Measurements from ENCODE around the gene DOK6. TPM values are rescaled to one million over a fixed set of nuclear protein-coding genes. Genes with fewer than 3 reads are reported as not detected.

Gene DOK6
- total RNA-seq, 1 experiment from 2014 or later: not detected

DNA sequence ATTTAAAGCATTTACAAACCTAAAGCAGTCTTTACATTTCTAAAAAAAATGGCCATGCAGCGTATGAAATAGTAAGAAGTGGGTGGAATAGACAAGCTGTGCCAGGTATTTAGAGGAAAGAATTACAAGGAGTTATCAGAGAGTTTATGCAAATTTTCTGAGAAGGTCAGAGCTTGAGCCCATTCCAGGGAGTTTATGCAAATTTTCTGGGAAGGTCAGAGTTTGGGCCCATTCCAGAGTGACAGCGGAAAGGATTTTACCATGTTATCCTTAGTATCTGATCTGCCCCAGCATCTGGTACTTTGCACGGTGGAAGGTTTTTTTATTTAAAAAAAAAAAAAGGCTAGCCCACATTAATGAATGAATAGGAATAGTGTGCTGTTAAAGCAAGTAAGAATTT lies 1.4 kb upstream of the DOK6 start:
- no peak overlapping the region for H3K4me2 ChIP-seq
- BruUV-seq (replicated peaks): no TSS peak
- H4K20me1 ChIP-seq (ENCODE audit: insufficient read depth): no peaks in the 10 kb centered on the region
- DNase-seq: no peak
- POLR2A ChIA-PET (ENCODE audit: unreplicated experiment): no interaction called here
- H3K79me2 ChIP-seq (ENCODE audit: low read depth): no peaks in the 10 kb centered on the region
- intact Hi-C loops (cut with micrococcal nuclease; ENCODE audit: unreplicated experiment): no loop called here
- CTCF ChIA-PET: no interaction called here
- no peaks in the 10 kb centered on the region for H3F3A ChIP-seq (ENCODE audit: insufficient read depth, low read depth)
- no peak overlapping the region for H3K27ac ChIP-seq
- H3K27me3 ChIP-seq (ENCODE audit: insufficient read depth, low read depth): no peaks in the 10 kb centered on the region
- no peaks in the 10 kb centered on the region for H3K9me3 ChIP-seq (ENCODE audit: insufficient read depth, low read depth)
- H3K36me3 ChIP-seq (ENCODE audit: low read depth): no peaks in the 10 kb centered on the region
- H3K4me1 ChIP-seq (replicated peaks; ENCODE audit: insufficient read depth): no peaks in the 10 kb centered on the region
- H3K4me3 ChIP-seq: no peak overlapping the region
- H2AFZ ChIP-seq: no peak overlapping the region
- no peaks in the 10 kb centered on the region for H3K9me2 ChIP-seq (ENCODE audit: insufficient read depth)
- no peak for TF ChIP-seq EZH2 (IDR thresholded peaks at IDR 0.05; ENCODE audit: low read depth)
- TF ChIP-seq, protein P1, sequence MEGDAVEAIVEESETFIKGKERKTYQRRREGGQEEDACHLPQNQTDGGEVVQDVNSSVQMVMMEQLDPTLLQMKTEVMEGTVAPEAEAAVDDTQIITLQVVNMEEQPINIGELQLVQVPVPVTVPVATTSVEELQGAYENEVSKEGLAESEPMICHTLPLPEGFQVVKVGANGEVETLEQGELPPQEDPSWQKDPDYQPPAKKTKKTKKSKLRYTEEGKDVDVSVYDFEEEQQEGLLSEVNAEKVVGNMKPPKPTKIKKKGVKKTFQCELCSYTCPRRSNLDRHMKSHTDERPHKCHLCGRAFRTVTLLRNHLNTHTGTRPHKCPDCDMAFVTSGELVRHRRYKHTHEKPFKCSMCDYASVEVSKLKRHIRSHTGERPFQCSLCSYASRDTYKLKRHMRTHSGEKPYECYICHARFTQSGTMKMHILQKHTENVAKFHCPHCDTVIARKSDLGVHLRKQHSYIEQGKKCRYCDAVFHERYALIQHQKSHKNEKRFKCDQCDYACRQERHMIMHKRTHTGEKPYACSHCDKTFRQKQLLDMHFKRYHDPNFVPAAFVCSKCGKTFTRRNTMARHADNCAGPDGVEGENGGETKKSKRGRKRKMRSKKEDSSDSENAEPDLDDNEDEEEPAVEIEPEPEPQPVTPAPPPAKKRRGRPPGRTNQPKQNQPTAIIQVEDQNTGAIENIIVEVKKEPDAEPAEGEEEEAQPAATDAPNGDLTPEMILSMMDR (conservative IDR thresholded peaks at IDR 0.05): no peak

DNA sequence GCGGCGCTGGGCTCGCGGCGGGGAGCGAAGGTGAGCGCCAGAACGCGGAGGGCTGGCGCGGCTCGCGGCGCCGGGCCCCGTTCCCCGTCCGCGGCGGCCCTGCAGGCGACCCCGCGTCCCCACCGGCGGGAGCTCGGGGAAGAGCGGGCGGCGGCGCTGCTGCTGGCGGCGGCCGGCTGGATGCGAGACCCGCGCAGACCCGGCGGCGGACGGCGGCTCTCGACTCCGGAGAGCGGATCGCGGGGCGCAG lies 213 bp downstream of the DOK6 start:
- ChIA-PET CTCF (no interaction called here), POLR2A (ENCODE audit: unreplicated experiment) (no interaction called here)
- Histone ChIP-seq H3K4me1 (replicated peaks; ENCODE audit: insufficient read depth) (no peaks in the 10 kb centered on the region), H3K4me3 (no peak overlapping the region), H3K4me2 (no peak overlapping the region), H2AFZ (no peak overlapping the region), H3K9me2 (ENCODE audit: insufficient read depth) (no peaks in the 10 kb centered on the region), H3F3A (ENCODE audit: insufficient read depth, low read depth) (no peaks in the 10 kb centered on the region), H3K27me3 (ENCODE audit: insufficient read depth, low read depth) (no peaks in the 10 kb centered on the region), H3K27ac (no peak overlapping the region), H3K36me3 (ENCODE audit: low read depth) (no peaks in the 10 kb centered on the region), H4K20me1 (ENCODE audit: insufficient read depth) (no peaks in the 10 kb centered on the region), H3K9me3 (ENCODE audit: insufficient read depth, low read depth) (no peaks in the 10 kb centered on the region; the same call in 1 of the 2 replicates), H3K79me2 (ENCODE audit: low read depth) (no peaks in the 10 kb centered on the region)
- no peak for DNase-seq
- no TSS peak for BruUV-seq (replicated peaks)
- TF ChIP-seq, protein P1 (conservative IDR thresholded peaks at IDR 0.05): no peak
- no peak for TF ChIP-seq EZH2 (IDR thresholded peaks at IDR 0.05; ENCODE audit: low read depth)
- intact Hi-C loops (cut with micrococcal nuclease; ENCODE audit: unreplicated experiment): no loop called here

DNA sequence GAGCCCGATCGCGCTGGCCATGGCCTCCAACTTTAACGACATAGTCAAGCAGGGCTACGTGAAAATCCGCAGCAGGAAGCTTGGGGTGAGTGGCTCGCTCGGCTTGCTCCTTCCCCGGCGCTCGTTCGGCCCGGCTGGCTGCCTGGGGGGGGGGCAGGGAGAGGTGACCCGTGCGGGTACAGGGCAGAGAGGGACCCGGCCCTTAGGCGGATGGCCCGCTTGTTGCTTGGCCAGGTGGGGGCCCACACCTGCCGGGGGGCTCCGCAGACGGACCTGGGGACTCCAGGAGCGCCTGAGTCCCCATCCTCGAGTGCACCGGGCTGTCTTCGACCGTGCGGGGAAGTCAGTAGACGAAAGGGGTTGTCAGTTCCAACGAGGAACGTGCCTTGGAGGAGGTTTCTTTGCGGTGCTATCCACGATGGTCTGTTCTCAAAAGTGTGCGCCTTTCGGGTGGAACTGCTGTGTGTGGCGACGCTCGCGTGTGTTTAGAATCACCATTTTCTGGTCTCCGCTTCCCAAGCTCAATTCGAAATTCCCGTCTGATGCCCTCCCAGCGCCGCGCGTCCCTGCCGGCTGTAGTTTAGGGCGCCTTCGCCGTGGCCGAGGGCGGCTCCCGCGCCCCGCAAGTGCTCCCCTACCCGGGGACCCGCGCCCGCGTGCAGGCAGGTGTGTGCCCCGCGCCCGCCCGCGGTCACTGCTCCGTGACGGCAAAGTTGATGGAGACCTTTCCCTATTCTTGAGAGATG lies 711 bp downstream of the DOK6 start:
- Histone ChIP-seq H3K4me3 (no peak overlapping the region), H3K79me2 (ENCODE audit: low read depth) (no peaks in the 10 kb centered on the region), H3K9me2 (ENCODE audit: insufficient read depth) (no peaks in the 10 kb centered on the region), H3K36me3 (ENCODE audit: low read depth) (no peaks in the 10 kb centered on the region), H3K4me2 (no peak overlapping the region), H3F3A (ENCODE audit: insufficient read depth, low read depth) (no peaks in the 10 kb centered on the region), H4K20me1 (ENCODE audit: insufficient read depth) (no peaks in the 10 kb centered on the region), H3K9me3 (ENCODE audit: insufficient read depth, low read depth) (no peaks in the 10 kb centered on the region; the same call in 1 of the 2 replicates), H2AFZ (no peak overlapping the region), H3K27me3 (ENCODE audit: insufficient read depth, low read depth) (no peaks in the 10 kb centered on the region), H3K27ac (no peak overlapping the region), H3K4me1 (replicated peaks; ENCODE audit: insufficient read depth) (no peaks in the 10 kb centered on the region)
- DNase-seq: no peak
- intact Hi-C loops (cut with micrococcal nuclease; ENCODE audit: unreplicated experiment): no loop called here
- BruUV-seq (replicated peaks): no TSS peak
- TF ChIP-seq, protein P1 (conservative IDR thresholded peaks at IDR 0.05): no peak
- no peak for TF ChIP-seq EZH2 (IDR thresholded peaks at IDR 0.05; ENCODE audit: low read depth)
- ChIA-PET CTCF (no interaction called here), POLR2A (ENCODE audit: unreplicated experiment) (no interaction called here)

Data from PC-9 (cell line).